GM04503 (cell line): ENCODE results near the gene SLC8A1.
A peak's percentile ranks its signal among the peaks of the same experiment; 100 is the strongest.

ENCODE experiments used
- DNase-seq: peaks from one replicate; pipeline ENCODE4 v3.0.0-alpha.2; 2012; ENCODE audit warnings: low read depth

Gene SLC8A1

DNA sequence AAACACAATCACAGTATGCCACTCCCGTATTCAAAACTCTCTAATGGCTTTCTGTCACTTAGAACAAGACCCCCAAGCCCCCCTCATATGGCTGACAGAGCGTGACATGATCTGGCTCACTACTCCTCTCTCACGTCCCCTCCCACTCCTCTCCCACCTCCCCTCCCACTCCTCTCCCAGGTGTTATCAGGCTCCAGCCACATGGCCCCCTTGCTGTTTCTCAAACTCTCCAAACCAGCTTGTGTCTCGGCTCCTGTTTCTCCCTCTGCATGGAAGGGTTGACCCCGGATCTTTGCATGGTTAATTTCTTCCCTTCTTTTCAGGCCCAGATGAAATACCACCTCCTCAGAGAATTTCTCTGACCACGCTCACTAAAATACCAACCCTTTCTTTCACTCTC, 180.8 kb downstream of the SLC8A1 start:
- DNase-seq: no peak

DNA sequence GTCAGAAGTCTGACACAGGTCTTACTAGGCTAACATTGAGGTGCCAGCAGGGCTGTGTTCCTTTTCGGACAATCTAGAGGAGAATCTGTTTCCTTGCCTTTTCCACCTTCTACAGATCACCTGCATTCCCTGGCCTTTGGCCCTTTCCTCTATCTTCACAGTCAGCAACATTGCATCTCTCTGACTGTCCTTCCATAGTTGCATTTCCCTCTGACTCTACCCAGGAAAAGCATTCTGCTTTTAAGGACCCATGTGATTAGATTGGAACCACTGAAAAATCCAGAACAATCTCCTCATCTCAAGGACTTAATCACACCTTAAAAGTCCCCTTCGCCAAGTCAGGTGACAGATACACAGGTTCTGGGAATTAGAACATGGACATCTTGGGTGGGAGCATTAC, 181.5 kb downstream of the SLC8A1 start:
- no peak for DNase-seq

DNA sequence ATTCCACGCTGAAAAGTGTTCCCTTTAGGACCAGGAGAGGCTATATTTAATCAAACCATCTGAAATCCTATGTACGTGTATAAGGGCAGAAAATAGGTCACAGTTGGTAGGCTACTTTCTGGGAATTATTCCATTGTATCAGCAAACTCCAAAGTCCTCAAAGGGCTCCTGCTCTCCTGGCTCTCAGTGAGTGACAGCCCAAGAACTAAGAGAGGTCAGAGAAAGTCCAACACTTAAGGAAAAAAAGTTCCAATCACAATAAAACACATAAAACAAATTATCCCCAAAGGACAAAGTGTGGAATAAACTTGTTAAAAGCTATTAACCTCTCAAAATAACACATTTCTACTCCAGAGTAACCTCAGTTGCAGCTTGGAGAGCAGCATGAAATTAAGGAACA, 183.3 kb downstream of the SLC8A1 start:
- no peak for DNase-seq

DNA sequence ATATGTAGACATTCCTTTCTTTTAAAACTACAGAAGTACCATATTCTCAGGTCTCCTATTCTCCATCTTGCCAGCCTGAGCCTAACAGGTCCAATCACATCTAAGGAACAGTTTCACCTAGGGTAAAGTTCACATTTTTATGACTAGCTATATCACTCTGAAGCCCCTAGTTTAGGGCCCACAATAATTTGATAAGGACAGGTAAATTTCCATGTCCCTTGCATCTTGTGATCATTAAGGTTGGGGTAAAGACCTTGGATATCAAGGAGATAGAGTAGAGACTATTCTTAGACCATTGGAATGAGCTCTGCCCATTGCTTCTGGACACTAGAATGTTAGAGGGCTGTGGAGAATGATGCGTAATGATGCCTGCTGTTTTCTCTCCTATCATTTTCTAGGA, 185.7 kb downstream of the SLC8A1 start:
- no peak for DNase-seq

DNA sequence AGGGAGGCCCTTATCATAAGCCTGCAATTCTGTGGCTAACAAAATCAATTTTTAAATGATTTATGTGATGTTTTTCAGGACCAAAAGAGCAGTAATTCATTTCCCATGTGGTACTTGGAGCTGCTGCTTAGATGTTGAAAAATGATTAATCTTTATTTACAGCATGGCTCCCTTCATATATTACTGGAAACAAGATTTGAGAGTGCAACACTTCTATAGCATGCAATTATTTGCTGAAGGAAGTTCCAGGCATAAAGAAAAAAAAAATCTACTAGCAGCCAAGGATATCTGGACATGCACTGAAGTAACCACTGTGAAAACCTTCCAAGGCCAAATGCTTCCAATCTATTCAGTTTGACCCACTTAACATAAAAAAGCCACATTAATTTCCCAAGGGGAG, 186.3 kb downstream of the SLC8A1 start:
- no peak for DNase-seq

DNA sequence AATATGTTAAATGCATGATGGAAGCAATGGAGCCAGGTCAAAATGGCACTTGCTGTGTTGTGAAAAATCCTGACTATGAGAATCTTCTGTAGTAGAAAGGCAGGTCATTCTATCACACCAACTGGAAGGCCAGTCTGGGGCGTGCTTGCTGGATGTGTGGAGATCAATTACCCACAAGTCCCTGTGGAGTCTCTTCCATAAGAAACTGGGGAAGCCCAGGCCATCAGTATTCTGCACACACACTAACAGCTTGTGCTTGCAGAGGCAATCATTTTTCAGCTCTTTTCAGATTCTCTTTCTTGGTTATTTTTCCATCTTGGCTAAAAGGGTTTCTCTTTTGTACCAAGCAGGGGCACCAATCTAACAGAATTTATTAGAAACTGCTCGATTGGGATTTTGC, 190.8 kb downstream of the SLC8A1 start:
- DNase-seq: no peak

DNA sequence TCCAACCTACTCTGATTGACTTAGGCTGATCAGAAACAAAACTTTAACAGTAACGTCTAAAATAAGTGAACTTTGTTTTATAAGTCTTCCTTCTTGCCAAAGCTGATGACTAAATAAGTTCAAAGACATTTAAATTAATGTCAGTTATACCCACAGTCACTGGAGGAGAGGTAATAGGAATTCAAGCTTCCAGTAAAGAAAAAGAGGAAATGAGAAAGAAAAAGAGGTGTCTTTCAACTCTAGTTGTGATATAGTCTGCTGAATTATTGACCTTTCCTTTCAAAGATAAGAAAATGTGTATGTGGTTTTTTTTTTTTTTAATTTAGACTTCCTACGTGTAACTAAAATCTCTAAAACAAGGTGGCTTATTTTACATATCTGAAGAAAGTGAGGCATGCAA, 191.5 kb downstream of the SLC8A1 start:
- no peak for DNase-seq

DNA sequence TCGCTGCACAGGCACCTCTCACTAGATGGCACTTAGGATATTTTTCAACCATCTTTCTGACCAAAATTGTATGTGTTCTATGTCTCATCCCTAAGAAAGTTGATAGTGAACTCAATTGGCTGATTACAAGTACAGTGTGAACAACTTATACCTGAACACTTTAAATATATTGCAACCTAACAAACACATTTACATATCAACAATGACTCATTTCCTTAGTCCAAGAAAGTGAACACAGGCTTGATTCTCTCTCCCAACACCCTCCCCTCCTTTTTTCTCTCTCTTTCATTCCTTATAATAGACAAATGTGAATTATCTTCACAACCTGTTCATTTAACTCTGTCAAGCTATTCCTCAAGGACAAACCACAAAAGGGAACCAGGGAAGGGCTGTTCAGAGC, 192.0 kb downstream of the SLC8A1 start:
- no peak for DNase-seq

DNA sequence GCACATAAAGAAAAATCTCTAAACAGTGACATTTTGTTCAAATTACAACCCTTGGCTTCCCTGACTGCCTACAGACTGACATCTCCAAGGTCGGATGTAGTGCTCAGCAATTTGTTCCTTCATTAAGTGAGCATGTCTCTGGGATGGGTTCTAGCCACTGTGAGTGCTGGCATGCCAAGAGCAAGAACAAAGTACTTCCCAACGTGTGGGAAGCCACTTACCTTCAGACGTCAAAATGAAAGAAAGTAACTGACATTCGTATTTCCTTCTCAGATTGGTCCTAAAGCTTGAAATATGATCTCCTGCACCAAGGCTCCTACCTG, 193.8 kb downstream of the SLC8A1 start:
- no peak for DNase-seq

DNA sequence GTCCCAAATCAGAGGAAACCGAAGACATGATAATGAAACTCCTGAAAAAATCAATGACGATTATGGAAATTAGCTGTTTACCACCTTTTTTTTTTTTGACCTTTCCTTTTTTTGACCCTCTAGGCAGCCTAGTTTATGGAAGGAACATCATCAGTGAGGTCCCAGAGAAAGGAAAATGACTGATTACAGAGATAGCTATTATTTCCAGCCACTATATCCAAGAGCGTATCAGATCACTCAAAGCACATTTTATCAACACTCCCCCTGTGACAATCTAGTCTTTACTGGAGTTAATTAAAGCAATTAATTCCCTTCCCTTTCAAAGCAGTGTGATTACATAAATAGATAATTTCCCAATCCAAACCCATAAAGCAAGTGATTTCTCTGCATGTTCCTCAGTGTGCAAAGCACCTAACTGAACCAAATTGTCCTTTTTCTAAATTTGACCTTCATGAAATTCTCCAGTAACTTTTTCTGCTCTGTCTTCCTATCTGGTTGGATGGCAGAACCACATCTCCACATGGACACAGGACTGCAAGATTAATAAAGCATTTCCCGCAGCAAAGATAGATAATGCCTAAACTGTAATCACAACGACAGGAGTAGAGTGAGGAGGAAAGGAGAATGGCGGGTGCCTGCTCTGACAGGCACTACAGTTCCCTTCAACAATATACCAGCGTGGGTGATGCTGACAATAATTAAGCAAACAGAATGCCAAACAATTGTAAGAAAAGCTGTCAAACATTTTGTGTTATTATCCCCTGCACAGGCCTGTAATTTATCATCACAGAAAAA, 194.4 kb downstream of the SLC8A1 start:
- DNase-seq: no peak

DNA sequence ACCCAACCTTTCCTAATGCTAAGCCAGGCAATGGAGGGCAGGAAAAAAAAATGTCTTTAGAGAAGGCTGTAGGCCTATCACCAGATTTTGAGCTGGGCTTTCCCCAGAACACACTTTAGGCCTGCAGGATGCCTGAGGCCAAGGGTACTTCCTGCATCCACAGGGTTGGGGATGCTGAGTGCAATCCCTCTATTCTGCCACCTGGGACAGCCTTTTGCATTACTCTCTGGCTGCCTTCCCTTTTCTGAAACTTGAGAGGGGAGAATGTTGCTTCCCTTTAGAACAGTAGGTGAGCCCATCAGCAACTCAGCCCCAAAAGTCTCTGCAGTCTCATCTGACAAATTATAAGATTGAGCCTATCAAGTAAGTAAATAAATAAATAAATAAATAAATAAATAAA, 195.2 kb downstream of the SLC8A1 start:
- DNase-seq: no peak

DNA sequence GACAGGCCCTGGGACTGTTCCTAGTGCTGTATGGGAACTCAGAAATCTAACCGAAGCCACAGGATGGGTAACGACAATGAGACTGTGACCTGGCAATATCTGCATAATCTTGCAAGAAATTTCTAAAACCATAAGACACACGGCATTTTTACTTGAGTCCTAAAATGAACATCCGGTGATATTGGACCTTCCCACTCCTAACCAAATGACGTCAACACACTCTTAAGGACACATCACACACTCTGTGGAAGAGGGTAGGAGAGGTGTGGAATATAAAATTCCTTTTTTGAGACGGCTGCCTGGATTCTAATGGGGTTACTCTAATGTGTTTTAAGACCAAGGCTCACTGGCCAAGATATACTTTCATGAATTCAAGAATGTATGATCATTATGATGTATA, 195.9 kb downstream of the SLC8A1 start:
- DNase-seq: no peak

DNA sequence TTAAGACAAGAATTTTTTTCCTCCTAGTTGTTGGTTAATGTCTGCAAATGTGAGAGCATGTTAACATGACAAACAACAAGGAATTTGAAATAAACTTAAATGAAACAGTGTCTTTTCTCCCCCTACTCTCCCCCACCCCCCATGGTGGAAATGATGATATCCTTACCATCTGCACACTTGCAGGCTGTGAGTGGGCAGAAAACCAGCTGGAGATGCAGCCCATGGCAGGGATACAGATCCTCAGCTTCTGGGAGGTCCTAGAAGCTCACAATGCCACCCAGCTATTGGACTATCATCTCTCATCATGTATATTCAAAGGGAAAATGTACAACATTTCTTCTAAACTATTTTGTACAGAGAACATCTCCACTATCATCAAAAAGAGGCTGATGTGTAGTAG, 196.8 kb downstream of the SLC8A1 start:
- no peak for DNase-seq

DNA sequence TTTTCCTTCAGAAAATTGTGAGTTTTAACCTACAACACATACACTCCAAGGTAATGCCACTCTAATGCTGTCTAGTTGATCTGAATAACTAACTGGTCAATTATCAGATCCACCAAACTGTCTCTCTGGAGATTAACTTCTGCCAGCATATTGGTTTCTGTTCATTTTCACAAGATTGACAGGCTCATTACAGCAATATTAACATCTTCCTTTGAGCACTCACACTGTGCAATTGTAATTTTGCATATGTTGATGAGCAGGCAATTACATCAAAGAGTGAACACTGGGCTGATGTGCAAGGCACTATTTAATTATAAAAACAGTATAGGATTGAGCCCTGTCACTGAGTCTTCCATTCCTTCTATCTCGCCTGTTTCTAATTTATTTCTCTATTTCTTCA, 197.3 kb downstream of the SLC8A1 start:
- no peak for DNase-seq

DNA sequence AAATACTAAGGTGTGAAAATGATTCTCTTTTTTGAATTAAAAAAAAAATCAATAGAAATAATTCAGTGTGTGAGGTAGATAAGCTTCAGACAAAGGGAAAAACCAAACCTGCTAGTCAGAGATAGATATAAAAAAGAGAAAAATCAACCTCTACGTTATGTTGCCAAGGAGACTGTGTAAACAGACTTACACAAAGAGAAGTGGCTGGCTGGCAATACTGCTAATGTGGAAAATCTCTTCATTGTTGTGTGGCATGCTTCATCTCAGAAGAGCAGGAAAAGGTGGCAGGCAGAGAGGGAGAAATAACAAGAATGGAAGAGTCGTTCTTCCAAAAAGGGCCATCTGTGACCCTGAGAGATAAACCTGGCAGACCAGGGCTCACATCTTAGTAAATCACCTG, 200.8 kb downstream of the SLC8A1 start:
- DNase-seq: no peak

DNA sequence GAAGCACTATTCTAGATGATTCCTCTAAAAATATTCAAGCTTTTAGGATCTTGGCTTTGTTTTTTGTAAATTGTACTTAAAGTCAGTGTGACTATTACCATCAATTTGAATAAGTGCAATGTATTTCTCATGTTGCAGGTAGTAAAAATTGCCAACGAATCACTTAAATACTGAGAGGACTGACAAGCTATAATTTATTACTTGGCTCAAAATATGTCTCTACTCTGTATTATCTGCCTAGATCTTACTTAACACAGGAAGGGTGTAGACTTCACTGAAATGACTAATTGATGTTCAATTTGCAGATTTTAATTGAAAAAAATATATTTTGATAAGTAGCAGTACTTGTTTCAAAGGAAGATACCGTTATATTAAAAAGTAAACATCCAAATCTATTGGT, 202.3 kb downstream of the SLC8A1 start:
- DNase-seq: no peak

DNA sequence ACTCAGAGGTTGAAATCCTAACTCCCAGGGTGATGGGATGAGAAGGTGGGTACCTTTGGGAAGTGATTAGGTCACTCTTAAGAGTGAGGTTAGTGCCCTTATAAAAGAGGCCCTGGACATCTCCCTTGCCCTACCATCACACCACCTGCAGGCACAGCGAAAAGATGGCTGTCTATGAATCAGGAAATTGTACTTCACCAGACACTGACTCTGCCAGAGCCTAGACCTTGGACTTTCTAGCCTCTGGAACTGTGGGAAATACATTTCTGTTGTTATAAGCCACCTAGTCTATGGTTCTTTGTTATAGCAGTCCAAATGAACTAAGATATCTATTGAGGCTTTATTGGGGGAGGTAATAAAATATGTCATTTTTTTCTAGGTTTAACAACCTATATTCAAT, 203.6 kb downstream of the SLC8A1 start:
- DNase-seq: no peak

DNA sequence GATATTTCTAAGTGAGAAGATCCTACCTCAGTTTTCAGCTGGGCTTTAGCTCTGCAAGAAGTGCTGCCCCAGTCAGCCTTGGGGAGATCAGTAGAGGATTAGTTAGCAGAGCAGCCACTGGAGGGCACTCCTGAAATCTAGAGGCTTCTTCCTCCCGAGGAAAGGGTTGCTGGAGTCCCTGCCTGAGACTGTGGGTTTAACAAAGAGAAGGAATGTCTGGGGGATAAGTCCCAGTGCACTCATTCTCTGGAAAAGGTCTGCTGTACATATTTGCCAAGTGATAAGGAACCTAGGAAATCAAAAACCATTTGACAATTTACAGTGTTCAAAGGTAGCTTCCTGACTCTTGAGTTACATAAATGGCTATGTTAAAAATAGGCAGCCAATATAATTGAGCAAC, 207.2 kb downstream of the SLC8A1 start:
- DNase-seq: no peak

DNA sequence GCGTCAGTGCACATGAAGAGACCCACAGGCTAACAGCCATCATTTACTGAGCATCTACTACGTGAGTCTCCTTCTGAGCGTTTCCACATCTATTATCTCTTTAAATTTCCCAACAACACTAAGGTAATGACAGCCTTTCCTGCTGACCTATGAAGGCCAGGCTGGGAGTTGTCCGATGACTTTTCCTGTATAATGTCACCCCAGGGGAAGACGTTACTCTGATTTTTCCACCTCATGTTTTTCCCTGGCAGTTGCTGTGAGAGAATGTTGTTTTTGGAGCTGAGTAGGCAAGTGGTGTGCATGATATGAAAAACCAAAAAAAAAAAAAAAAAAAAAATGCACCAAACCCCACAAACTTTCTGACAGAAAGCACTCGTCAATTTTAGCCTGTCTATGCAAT, 207.6 kb downstream of the SLC8A1 start:
- DNase-seq: no peak

DNA sequence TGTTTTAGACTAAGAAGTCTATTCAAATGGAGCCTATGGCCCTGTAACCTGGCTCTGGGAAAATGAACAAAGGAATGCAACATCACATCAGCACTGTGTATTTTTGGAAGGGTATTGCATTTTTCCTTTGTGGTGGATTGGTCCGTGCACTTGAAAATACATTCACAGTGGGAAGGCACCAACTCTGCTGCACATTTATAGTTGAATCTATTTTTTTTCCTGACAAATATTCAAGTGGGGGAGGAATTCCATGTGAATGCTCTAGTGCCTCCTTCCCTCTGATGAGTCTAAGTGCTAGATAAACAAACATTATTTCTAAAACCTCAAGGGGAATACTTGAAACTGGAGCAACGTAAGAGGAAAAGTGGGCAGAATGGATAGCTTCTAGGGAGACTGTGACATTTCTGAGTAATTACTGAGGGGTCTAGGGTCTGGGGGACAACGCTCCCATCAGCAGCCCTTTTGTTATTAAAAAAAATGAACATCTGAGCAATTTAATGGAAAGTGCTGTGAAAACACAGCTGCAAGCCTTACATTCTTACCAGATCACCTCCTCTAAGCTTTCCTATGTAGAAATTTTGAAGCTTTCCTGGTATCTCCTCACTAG, 208.2 kb downstream of the SLC8A1 start:
- DNase-seq: peak; percentile 80

DNA sequence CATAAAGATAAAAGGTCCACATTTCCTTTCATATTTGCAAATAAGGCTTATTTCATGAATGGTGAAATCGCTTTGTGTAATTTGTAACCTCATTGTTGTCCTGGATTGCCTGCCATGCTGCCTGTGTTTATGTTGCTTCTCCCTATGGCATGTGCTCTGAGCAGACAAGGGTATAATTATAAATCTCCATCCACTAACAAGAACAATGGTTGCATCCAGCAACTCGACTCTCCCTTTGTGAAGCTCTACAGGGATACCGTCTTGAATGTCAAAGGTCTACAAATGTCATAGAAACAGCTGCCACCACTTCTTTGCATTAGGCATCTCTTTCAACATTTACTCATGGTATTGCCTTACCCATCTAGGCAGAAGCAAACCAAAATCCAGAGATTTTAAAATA, 209.6 kb downstream of the SLC8A1 start:
- no peak for DNase-seq

DNA sequence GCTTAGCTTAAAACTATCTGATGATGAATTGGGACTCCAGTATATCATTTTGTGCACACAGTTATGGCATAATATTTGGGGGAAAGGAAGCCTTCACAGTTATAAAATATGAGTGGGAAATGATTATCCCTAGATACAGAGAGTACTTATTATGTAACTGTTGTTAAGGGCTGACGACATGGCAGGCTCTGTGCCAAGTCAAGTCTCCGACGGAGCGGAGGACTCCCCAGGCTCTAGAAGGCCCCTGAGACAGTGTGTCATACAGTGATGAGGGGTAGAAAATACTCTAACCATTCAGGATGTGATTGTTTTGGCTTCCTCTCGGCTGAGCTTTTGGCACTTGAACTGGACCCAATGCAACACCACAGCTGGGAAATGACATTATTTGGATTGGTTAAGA, 211.8 kb downstream of the SLC8A1 start:
- DNase-seq: peak; percentile 98

DNA sequence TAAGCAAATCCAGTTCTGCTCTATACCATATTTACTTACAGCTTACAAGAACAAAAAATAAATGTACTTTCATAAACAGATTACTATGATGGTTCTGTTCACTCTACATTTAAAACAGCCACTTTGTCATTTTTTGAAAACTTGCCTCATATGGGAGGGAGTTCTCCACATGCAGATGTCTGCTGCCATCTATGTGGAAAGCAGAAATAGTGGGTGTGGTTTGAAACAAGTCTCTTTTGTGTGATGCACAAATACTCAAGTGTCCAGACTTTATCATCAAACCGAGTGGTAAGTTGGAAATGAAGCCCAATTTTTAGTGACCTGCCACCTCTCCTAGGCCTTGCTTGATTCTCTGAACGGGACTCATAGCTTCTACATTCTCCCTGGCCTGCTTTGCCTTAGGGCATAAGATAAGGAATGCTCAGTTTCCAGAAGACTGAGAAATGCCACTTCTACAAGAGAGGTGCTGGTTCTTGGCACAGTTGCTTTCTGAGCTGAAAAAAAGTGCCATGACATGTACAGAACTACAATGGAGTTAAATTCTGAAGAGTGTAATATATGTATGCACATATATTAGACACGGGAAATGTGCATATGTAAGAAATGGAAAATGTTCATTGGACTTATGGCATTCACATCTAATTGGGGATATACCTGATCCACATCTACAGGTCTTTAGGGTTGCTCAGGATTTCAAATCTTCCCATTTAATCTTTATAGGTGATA, 221.0 kb downstream of the SLC8A1 start:
- DNase-seq: no peak

DNA sequence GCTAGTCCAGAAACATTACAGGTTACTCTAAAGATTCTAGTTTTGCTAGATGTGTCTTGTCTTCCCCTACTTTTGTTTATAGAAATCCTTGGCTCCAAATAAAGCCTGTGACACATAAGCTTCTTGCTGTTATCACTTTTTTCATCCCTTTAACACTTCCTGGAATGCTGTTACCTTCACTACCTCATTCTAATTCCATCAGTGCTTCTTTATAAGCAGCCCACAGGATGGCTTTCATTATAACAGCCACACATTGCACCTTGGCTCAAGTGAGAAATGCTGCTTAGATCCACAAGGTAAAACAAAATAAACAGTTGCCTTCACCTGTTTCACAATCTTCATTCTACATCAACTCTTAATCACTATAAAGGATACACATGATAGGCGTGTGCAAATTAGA, 221.7 kb downstream of the SLC8A1 start:
- no peak for DNase-seq
